RWPE1 (cell line): Measurements from ENCODE around the gene SUMO1.

Experiments used
- CTCF ChIA-PET: fragments of 350-600 bp; sonication (Branson Sonifier 250); formaldehyde crosslinking; extraction: SDS; loops from one replicate; lab custom pipeline; 2021; lab: Yijun Ruan, JAX
- POLR2A ChIA-PET: fragments of 400-600 bp; formaldehyde crosslinking; extraction: SDS; loops from one replicate; lab custom pipeline; 2020; ENCODE audit warnings: antibody characterized with exemption; ENCODE audit not compliant: low non-redundant PET; lab: Yijun Ruan, JAX
- DNase-seq: peaks from one replicate; pipeline ENCODE4 v3.0.0; 2012; ENCODE audit warnings: low spot score
- H3K27ac ChIP-seq: fragments of 450-650 bp; 2 replicates; pipeline ENCODE4 v1.5.1; 2017
- CTCF ChIP-seq: fragments of 450-650 bp; conservative IDR thresholded peaks from 2 replicates; pipeline ENCODE4 v1.5.1; 2017; ENCODE audit warnings: low read depth, mild to moderate bottlenecking

SUMO1 gene

GRCh38 chr2:202186641-202187202 is 51.7 kb downstream of the SUMO1 start:
- no peak for TF ChIP-seq CTCF
- H3K27ac ChIP-seq, result no peak overlapping the region
- POLR2A ChIA-PET, result no interaction called here
- CTCF ChIA-PET, result no interaction called here
- no peak for DNase-seq

- no peak overlapping the region for H3K27ac ChIP-seq
- POLR2A ChIA-PET, result no interaction called here
- no peak for DNase-seq
- CTCF ChIA-PET, result no interaction called here
- no peak for TF ChIP-seq CTCF
These were observed 53.2 kb downstream of the SUMO1 start for GRCh38 chr2:202185156-202185555.

- ChIA-PET CTCF (no interaction called here), POLR2A (no interaction called here)
- DNase-seq, result no peak
- TF ChIP-seq CTCF, result no peak
- no peak overlapping the region for H3K27ac ChIP-seq
These were observed 53.8 kb downstream of the SUMO1 start for GRCh38 chr2:202184557-202184956.

GRCh38 chr2:202178346-202178958 is 59.9 kb downstream of the SUMO1 start:
- ChIA-PET POLR2A (no interaction called here), CTCF (interaction anchor here (0.6 to 1.4 kb wide), 11 partner anchors 9 to 619 kb away, joined by 3 to 10 read pairs (median 4); no protein-coding TSS in a partner anchor)
- peak; percentile 61 for DNase-seq

GRCh38 chr2:202172439-202173211 is 65.8 kb downstream of the SUMO1 start:
- ChIA-PET CTCF (interaction anchor here (0.5 kb wide), 1 partner anchor 285 kb away, joined by 3 read pairs; no protein-coding TSS in a partner anchor), POLR2A (no interaction called here)
- DNase-seq, result no peak
- H3K27ac ChIP-seq, result no peak overlapping the region
- no peak for TF ChIP-seq CTCF

More at GRCh38 chr2:202178346-202178958, 59.9 kb downstream of the SUMO1 start:
- TF ChIP-seq CTCF, result peak; percentile 80
- H3K27ac ChIP-seq, result no peak overlapping the region

- no peak for TF ChIP-seq CTCF
- H3K27ac ChIP-seq, result no peak overlapping the region
- DNase-seq, result no peak
- ChIA-PET POLR2A (no interaction called here), CTCF (interaction anchor here (0.6 to 0.7 kb wide), 3 partner anchors 112 to 505 kb away, joined by 3 read pairs; no protein-coding TSS in a partner anchor)
These were observed 67.1 kb downstream of the SUMO1 start for GRCh38 chr2:202171241-202171825.
